Measurements from ENCODE around the gene NOTUM. TPM values are rescaled to one million over a fixed set of nuclear protein-coding genes. Genes with fewer than 3 reads are reported as not detected.
"Not testable (repeated sequence)": the region's sequence is repeated elsewhere in the genome, so short reads cannot be mapped to it uniquely, and the experiment has no call there.

NOTUM gene
- total RNA-seq, 1 donor from 2014 or later: under 0.01 TPM

GRCh38 chr17:81927152-81927652 is 33.8 kb downstream of the NOTUM start:
- FAIRE-seq: no peak
- peak; percentile 60 to 63 for DNase-seq (ENCODE audit: low spot score in 2 of 2)

DNA sequence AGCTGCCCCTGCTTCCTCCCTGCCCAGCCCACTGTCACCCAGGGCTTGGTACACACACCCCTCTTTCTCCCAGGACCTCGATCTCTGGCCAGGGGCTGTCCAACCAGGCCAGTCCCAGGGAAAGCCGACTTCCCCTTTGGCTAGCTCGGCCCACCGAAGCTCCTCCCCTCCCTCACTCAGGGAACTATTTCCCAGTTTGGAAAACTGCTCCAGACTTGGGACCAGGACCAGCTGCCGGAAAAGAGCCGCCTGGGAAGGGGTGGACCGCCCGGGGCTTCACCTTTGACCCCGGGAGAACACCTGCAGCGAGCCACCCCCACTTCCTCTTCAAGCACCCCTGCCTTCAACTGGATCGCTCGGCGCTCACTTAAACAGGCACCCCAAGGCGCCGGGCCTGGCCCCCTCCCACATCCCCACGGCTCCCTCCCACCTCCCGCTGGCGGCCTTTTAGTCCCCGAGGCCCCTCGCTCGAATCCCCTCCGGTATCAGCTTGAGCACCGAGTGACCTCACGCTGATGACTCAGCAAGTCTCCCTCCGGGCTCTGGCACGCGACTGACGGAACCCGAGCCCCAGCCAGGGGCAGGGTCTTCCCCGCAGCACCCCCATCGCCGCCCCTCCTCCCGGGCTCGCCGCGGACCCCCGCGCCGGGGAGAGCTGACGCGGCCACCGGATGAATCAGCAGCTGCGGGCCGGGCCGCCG is 34.4 kb downstream of the NOTUM start:
- FAIRE-seq (no peak), DNase-seq (ENCODE audit: low spot score in 2 of 2) (peak; percentile 72 to 75)

- DNase-seq (ENCODE audit: low spot score in 2 of 2) (no peak), FAIRE-seq (no peak)
Measured at GRCh38 chr17:81925860-81926450, 35.0 kb downstream of the NOTUM start.

DNA sequence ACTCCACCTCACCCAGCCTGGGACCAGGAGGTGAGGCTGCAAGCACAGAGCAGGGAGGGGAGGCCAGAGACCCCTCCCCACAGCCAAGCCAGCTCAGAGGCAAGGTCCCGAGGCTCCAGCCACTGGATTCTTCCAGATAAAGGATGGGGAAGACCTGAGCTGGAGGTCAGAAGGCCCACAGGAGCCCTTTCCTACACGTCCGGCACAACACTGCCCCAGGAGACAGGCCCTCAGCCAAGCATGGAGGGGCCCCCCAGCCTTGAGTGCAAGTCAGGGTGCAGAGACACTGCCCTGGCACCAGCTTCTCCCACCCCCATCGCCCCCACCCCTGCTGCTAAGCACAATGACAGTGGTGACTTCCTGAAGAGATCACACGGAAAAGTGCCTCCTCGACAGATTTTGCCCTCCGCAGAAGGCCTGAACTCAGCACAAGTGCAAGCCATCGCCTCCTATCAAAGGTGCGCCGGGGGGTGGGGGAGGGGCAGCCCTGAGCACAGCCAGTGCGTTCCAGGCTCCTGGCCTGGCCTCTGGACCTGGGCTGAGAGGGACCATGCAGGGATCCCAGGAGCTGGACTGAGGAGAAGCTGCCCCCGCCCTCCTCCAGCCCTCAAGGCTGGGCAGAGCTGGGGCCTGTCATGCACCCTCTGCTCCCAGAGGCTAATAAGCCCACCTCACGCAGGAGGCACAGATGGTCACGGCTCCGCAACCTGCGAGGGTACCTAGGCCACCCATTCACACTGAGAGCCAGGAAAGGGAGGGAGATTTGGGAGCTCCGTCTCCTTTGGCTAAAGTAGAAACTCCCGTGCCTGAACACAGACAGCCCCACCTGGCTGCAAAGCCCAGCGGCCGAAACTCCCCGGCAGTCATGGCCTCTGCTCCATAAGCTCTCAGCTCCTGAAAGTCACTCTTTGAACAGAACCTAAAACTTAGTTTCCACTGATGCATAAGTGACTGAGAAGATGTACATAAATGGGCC is 36.1 kb downstream of the NOTUM start:
- no peak for FAIRE-seq
- no peak for DNase-seq (ENCODE audit: low spot score in 2 of 2)

DNA sequence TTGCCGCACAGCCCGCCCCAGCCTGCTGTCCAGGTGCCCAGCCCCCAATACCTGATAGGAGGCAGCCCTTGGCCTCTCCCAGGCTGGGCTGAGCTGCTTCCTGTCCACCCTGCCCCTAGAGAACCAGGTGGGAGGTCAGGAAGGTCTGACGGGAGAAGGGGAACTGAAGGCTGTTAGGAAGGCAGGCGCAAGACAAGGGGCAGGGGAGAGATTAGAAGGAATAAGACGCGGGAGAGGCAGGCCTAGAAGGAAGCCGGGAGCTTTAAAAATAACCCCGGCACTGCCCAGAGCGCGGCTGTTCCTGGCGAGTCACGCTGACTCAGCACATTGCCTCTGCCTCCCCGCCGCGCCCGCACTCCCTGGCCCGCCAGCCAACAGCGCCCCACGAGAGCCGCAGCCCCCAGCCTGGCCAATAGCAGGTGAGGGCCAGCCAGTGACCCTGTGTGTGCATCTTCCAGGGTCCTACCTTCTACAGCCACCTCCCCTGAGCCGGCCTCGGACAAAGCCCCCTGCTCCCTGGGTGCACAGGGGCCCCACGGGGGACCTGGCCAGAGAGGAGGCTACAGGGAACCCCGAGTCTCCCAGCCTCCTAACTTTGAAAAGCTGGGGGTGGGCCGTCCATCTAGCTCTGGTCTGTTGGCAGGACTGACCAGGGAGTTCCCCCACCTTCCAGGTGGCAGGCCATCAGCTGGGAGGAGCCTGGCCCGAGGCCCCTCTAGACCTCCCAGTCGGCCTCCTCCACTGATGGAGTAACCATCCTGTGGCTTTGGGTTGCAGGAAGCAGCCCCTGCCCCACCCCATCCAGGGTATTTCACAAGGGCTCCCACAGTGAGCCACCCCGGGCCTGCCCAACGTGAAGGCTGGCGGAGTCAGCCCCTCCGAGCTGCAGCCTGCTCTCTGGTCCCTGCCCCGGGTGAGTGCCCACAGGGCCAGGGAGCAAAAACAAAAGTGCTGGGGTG is 37.4 kb downstream of the NOTUM start:
- FAIRE-seq: no peak
- peak; percentile 65 to 74 for DNase-seq (ENCODE audit: low spot score in 2 of 2)

- no peak for FAIRE-seq
Measured at GRCh38 chr17:81922566-81923301, 38.3 kb downstream of the NOTUM start.

DNA sequence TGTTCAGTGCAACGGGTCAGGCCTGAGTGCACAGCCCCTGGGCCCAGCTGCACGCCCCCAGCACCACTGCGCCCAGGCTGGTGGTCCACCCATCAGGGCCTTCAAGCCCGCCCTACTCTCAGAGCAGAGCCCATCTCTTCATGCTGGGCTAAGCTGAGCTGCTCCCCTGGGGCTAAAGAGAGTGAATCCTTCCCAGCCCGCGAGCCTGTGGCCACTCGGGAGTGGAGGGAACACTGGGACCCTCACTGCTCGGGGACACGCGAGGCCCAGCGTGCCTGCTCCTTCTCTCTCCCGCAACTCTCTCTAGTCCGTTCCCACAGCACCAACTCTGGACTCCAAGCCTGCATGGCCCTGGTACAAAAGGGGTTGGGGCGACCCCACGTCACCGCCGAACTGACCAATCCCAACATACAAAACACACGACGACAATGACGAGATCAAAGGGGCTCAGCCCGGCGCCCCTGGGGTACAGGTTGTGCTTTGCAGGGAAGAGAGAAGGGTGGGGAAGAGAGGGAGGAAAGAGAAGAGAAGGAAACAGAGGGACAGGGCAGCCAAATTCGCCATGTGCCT is 38.9 kb downstream of the NOTUM start:
- DNase-seq (ENCODE audit: low spot score in 2 of 2): no peak
- FAIRE-seq: no peak

More at GRCh38 chr17:81922566-81923301, 38.3 kb downstream of the NOTUM start:
- DNase-seq (ENCODE audit: low spot score in 2 of 2): no peak

DNA sequence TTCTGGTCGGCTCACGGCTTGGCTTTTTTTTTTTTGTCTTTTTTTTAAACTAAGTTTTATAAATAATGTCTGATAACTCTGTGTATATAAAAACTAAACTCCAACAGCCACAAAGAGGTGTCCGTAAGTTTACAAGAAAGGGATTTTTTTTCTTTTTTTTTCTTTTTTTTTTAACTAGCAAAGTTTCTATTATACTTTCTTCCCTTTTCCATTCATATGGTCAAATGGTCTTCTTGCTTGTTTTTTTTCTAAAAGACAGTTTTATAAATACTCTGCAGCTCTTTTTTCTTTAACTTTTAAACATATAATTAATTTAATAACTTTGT is 39.5 kb downstream of the NOTUM start:
- DNase-seq (ENCODE audit: low spot score in 2 of 2) (no peak), FAIRE-seq (peak; percentile 17)

DNA sequence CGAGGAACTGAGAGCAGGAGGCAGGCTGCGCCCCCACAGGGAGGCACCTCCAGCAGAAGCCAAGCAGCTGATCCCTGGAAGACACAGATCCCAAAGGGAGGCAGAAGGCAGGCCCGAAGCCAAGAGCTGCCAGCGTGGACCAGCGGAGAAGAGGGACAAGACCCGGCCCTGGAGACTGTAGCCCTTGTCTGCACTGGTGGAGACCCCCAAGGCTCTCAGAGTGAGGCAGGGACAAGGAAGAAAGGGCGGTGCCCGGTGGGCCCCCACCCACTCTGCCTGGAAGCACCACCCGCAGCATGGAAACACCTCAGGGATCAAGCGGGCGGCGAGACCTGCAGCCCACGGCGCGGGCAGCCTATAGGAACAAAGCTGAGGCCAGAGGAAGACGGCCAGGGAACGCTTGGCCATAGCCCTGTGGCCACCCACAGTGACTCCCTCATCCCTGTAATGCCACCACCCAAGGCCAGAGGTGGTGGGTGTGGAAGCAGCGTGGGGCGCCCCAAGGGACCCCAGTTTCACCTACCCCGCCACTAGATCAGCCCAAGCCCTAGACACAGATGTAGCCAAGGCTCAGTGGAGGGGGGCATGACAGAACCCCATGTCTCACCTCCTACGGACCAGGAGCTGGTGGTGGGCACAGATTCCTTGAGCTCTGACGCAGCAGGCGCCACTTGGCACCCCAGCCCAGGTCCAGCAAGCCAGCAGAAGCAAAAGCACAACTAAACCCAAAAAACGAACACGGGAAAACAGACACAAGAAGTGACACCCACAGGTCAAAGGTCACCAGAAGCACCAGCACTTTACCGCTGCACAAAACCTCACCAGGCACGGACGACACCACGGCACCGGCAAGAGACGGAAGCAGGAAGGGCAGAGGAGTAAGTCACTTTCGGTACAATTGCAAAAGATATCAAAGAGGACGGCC is 40.1 kb downstream of the NOTUM start:
- no peak for FAIRE-seq

DNA sequence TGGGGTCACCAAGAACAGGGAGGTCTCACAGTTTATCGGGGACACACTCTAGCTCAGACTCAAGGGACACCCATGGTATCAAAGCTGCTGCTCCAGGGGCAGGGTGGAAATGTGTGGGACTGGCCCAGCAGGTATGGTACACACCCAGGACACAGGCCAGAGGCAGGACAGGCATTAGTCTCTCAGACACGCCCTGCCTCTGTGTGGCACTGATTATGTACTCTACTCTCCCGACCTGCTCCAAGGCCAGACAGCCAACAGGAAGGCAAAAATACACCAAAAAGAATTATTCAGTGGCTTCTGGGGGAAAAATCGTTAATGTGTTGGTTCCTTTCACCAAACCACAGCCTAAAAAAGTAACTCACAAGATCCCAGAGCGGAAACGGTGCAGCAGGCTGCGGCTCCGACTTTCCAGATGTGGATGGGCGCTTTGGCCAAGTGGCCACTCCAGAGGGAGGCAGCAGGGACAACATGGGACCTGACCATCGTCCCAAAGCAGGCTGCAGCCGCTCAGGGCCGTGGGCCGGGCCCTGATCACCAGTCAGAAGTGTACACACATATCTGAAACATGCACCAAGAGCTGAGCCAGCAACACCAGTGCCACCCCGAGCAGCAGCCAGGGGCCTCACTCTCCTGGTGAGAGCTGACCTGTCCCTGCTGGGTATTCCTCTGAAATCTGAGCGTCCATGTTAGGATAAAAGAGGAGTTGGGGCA is 42.0 kb downstream of the NOTUM start:
- no peak for DNase-seq (ENCODE audit: low spot score in 2 of 2)
- no peak for FAIRE-seq

More for the DNA sequence above, 40.1 kb downstream of the NOTUM start:
- DNase-seq (ENCODE audit: low spot score in 2 of 2): no peak

GRCh38 chr17:81918333-81918669 is 42.7 kb downstream of the NOTUM start:
- not testable (repeated sequence) for DNase-seq (ENCODE audit: low spot score in 2 of 2); FAIRE-seq

- FAIRE-seq (no peak), DNase-seq (ENCODE audit: low spot score in 2 of 2) (peak; percentile 98 to 99)
Measured at GRCh38 chr17:81917565-81918332, 43.2 kb downstream of the NOTUM start, which contains the start of gene SIRT7. SIRT7 (minus strand) TSS chr17:81918176; CDS start chr17:81918131, 45 bp downstream.

DNA sequence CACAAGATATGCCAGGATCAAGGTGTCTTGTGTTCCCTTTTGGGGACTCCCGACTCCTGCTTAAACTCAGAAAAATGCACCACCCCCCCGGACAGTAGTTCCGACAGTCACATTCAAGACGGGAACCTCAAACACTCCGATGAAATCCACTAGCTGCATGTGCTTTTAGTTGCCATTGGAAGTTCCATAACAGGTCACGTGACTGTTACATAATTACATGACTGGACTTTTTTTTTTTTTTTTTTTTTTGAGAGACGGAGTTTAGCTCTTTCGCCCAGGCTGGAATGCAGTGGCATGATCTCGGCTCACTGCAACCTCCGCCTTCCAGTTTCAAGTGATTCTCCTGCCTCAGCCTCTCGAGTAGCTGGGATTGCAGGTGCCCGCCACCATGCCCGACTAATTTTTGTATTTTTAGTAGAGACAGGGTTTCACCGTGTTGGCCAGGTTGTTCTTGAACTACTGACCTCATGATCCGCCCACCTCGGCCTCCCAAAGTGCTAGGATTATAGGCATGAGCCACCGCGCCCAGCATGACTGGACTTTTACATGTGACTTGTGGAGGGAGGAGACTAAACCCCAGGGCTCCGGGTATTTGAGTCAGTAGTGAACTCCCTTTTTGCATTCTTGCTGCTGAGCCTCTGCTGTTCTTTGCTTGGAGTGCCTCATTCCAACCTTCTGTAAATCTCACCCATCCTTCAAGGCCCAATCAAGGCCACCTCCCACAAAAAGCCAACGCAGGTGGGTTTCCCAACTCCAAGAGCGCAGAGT is 44.6 kb downstream of the NOTUM start:
- no peak for FAIRE-seq
- DNase-seq (ENCODE audit: low spot score in 2 of 2): no peak

GRCh38 chr17:81915331-81915730 is 45.7 kb downstream of the NOTUM start:
- FAIRE-seq (no peak), DNase-seq (ENCODE audit: low spot score in 2 of 2) (no peak)

DNA sequence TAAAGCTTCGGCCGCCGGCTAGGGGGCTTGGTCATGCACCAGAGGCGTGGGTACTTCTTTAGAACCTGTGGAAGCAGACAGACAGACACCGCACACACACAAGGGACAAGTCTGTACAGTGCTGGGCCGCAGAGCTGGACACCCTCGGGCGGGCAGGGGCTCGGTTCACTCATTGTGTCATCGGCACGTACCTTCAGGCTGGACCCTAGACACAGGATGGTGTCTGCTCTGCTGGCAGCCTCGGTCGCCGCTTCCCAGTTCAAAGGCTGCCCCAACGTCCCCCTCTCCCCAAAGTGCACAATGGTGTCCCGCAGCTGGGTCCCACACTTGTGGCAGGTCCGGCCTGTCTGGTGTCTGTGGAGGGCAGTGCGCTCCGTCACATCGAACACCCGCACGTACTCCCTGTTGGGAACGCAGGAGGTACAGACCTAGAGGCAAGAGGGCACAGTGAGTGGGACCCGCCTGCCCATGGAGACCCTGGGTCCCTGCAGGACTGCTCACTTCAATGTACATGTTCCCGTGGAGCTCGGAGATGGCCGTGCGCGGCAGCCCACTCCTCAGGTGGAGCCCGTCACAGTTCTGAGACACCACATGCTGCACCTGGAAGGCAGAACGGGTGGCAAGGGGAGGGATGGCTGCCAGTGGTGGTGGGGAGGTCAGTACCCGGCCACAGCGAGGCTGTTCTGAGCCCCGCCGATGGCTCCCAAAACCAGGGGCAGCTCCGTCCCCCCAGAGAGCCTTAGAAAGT is 46.7 kb downstream of the NOTUM start:
- FAIRE-seq (no peak), DNase-seq (ENCODE audit: low spot score in 2 of 2) (no peak)

Measured in frontal cortex (tissue), 4 donors.